ENCODE data around the gene TIMP3.
"Not testable (repeated sequence)": the region's sequence is repeated elsewhere in the genome, so short reads cannot be mapped to it uniquely, and the experiment has no call there.

Gene TIMP3

GRCh38 chr22:32801537-32802236, at the start of gene TIMP3:
Gene TIMP3 (plus strand): TSS chr22:32801705. CDS start chr22:32802002, 297 bp downstream.
- no peak for DNase-seq (ENCODE audit: low read depth in 1 of 2, low spot score in 1 of 2)

DNA sequence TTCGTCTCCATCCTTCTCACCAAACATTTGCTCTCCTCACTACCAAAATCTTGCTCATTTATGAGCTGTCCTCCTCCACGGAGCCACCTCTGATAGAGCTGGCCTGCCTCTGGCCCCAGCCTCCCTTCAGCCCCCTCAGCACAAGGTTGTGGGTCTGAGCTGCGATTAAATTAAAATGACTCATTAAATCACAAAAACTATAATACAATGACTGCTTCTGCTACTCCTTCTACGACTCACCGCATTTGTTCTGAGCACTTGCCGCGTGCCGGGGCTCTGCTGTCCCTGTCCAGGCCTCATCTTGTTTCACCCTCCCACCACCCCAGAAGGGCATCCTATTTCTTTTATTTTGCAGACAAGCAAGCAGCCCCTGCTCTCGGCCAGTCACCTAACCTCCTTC, 49.2 kb upstream of the TIMP3 start:
- no peak for DNase-seq (ENCODE audit: low read depth in 1 of 2, low spot score in 1 of 2)

DNA sequence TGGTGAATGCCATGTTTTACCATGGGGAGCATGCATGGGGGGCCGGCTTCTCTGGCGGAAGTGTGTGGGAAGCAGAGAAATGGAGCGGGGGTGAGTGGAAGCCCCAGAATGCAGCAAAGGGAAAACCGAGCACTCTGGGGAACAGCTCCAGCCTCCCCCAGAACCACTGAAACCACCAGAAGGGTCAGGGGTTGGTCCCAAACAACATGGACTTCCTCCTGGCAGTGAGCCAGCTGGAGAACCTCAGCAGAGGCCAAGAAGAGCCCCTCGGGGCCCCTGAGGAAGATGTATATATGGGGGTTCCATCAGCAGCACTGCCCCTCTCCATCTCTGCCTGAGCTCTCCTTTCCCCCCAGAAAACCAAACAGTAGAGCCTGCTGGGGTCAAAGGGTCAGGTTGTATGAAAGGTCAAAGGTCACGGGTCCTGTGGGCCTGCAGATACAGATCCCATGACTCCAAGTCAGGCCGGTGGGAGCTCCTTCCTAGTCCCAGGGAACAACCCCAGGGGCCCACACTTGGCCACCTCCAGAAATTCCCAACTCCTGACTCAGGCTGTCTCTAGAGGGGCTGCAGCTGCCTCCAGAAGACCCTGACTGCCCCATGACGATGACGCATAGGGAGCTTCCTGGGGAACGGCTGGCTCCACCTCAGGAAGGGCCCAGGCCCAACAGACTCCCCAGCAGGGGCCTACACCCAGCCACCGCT, 48.5 kb upstream of the TIMP3 start:
- DNase-seq (ENCODE audit: low read depth in 1 of 2, low spot score in 1 of 2) = no peak

GRCh38 chr22:32753591-32753990, 47.9 kb upstream of the TIMP3 start:
- no peak for DNase-seq (ENCODE audit: low read depth in 1 of 2, low spot score in 1 of 2)

GRCh38 chr22:32754413-32755041, 47.0 kb upstream of the TIMP3 start:
- DNase-seq (ENCODE audit: low read depth in 1 of 2, low spot score in 1 of 2) = no peak

DNA sequence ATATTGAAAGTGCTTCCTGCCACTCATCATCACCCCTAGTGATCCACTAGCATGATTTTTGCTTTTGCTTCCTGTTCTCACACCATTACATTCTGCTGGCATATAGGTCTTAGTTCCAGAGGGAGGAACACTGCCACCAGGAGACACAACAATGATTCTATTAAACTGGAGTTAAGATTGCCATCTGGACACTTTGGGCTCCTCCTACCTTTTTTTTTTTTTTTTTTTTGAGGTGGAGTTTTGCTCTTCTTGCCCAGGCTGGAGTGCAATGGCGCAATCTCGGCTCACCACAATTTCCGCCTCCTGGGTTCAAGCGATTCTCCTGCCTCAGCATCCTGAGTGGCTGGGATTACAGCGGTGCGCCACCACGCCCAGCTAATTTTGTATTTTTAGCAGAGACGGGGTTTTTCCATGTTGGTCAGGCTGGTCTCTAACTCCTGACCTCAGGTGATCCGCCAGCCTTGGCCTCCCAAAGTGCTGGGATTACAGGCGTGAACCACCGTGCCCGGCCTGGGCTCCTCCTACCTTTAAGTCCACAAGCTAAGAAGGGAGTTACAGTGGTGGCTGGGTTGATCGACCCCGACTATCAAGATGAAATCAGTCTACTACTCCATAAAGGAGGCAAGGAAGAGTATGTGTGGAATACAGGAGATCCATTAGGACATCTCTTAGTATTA, 44.3 kb upstream of the TIMP3 start:
- DNase-seq (ENCODE audit: low read depth in 1 of 2, low spot score in 1 of 2) = not testable (repeated sequence)

- DNase-seq (ENCODE audit: low read depth in 1 of 2, low spot score in 1 of 2) = no peak
Observed at GRCh38 chr22:32758866-32759385, 42.6 kb upstream of the TIMP3 start.

GRCh38 chr22:32760396-32760795, 41.1 kb upstream of the TIMP3 start:
- no peak for DNase-seq (ENCODE audit: low read depth in 1 of 2, low spot score in 1 of 2)

DNA sequence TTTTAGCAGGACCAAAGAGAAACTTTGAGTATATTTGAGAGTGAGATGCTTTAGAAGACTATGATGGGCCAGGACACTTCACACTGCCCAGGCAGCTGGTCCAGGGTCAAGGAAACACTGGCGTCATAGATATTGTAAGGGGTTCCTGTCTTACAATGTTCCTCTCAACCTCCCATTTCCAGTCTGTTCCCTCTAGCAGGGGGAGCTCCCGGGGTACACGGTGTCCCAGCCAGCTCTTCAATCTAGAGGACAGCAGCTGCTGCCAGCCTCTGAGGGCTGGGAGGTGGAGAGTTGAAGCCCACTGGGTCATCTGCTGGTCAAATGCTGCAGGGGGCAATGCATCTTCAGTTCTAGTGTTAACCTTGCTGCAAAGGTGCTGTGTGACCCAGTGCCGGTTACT, 40.7 kb upstream of the TIMP3 start:
- DNase-seq (ENCODE audit: low read depth in 1 of 2, low spot score in 1 of 2) = no peak

DNA sequence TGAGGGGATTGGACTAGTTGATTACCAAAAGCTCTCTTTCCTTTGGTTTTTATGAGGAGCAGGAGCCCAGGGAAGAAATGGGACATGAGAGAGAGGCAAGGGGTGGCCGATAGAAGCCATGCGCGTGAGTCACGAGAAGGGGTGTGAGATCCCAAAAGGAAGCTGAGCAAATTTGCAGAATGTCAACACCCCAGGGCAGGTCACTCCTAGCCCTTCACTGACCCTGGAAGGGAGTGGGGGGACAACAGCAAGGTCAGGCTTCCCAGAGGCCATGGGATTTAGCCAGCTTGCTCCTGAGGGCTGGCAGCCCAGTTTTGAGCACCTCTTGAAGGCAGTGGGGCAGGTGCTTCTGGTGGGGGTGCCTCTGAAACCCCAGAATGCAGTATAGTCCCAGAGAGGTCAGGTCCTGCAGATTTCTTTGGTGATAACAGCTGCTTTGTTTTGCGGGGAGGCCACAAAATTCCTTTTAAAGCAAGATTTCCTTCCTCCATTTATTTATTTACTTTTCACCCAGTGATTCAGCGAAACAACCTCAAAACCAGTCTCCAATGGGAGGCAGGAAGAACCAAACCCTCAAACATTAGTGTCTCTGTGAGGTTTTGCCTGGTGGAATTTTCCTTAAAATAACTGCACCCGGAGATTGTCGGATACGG, 40.1 kb upstream of the TIMP3 start:
- no peak for DNase-seq (ENCODE audit: low read depth in 1 of 2, low spot score in 1 of 2)

DNA sequence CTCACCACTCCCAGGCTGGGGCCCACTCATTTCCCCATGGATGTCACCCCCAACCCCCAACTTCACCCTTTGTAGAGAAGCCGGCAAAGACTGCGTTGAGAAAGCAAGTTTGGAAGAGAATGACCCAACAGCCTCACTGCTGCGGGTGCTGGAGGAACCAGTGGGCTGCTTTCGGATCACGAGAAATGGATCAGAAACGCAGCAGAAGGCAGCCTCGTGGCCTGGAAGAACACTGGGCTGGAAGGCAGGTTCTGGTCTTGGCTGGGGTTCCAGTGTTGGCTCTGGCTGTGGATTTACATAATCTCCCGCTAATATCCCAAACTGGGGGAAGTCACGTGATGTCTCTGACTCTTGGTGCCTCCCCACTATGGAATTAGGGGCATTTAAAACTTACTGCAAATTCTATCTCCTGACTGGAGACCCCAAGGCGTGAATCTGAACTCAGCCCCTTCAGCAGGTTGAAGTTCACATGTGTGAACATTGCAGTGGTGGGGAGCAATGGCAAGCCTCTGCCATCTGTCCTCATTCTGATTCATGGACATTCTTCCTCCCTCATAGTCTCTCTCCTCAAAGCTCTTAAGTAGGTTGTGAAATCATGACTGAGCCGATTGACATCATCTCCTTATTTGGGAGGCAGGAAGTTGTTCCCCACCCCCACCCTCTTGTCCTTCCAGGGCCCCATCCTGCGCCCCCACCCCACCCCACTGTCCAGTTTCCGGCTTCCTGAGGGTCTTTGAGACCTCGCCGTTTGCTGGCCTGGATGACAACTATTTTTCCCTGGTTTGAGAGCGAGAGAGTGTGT, 37.0 kb upstream of the TIMP3 start:
- no peak for DNase-seq (ENCODE audit: low read depth in 1 of 2, low spot score in 1 of 2)

DNA sequence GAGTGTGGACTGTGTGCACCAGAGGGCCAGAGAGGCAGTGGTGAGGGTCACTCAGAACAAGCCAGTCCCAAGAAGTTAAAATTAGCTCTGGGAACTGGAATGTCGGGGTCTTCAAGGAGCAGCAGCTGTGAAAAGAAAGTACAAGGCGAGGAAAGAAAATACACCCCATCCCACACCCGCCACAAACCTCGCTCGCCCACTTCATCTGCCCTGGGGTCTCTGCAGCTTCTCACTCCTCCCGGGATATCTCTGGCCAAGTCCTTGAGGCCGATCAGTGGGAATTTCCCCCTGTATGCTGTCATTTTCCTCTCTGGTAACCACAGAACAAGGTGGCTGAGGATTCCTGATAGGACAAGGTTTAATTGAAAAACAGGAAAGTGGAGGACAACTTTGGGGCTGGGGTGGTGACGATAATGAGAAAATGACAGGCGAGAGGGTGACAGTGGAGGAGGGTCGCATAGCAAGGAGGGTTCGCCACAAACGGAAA, 36.3 kb upstream of the TIMP3 start:
- DNase-seq (ENCODE audit: low read depth in 1 of 2, low spot score in 1 of 2) = no peak

DNA sequence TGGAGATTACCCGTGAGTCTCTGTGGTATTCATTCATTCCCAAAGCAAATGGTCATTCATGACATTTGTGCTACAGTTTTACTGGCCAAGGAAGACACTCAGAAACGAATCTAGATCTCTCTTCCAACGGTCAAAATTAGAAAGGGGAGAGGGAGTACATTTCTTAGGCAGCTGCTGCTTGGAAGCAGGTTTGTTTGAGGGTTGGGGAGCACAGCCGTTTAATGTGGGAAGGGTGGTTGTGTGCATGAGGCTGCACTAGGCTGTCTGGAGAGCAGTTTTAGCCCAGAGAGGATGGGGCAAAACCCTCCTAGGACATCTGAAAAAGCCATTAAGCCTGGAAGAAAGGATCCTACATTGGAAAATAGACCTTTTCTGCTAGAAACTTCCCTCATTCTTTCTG, 29.7 kb upstream of the TIMP3 start:
- DNase-seq (ENCODE audit: low read depth in 1 of 2, low spot score in 1 of 2) = no peak

- DNase-seq (ENCODE audit: low read depth in 1 of 2, low spot score in 1 of 2) = no peak
Observed at GRCh38 chr22:32775957-32776356, 25.5 kb upstream of the TIMP3 start.

DNA sequence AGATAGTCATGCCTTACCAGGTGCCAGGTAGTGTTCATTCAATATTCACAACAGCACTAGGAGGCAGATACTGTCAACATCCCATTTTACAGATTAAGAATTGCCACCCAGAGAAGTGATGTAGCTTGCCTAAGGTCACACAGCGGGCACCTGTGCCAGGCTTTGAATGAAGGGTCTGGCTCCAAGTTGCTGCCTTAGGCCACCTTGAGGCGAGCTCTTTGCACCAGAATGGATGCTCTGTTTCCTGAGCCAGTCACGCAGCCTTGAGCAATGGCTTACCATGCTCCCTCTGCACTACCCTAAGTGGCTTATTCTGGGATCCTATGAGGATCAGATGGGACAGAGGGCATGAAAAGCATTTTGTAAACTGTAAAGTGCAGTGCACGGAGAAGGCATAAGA, 25.1 kb upstream of the TIMP3 start:
- no peak for DNase-seq (ENCODE audit: low read depth in 1 of 2, low spot score in 1 of 2)

DNA sequence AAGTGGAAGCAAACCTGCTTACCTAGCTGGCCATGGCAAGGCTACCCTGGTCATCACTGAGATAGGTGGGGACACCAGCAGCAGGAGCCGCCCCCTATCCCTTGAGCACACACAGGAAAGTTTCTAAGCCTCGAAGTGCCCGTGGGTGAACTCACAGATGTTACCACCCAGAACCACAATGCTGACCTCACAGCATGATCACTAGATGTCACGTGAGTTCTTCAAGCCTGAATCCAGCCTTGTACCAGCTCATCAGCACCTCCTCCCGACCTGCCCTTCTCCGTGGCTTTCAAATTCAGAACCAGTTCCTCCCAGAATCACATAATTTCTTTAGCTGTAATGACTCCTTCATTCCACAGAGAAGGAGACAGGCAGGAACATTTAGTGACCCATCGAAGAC, 24.7 kb upstream of the TIMP3 start:
- no peak for DNase-seq (ENCODE audit: low read depth in 1 of 2, low spot score in 1 of 2)

- no peak for DNase-seq (ENCODE audit: low read depth in 1 of 2, low spot score in 1 of 2)
Observed at GRCh38 chr22:32777987-32778386, 23.5 kb upstream of the TIMP3 start.

DNA sequence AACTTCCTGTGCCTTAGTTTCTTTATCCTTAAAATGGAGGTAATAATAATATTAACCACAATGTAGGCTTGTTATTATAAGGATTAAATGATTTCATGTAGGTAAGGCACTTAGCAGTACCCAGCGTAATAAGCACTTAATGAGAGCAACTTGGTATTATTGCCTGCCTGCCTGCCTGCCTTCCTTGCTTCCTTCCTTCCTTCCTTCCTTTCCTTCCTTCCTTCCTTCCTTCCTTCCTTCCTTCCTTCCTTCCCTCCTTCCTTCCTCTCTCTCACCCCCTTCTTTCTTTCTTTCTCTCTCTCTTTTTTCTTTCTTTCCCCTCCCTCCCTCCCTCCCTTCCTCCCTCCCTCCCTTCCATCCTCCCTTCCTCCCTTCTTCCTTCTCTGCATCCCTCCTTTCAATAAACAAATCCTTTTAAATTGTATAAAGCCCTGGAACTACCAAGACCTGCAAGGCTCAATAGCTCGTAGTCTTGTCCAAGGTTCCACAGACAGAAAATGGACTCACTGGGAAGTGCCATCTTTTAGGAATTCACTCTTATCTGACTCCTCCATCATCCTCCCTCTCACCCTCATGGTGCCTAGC, 20.7 kb upstream of the TIMP3 start:
- DNase-seq (ENCODE audit: low read depth in 1 of 2, low spot score in 1 of 2) = no peak

DNA sequence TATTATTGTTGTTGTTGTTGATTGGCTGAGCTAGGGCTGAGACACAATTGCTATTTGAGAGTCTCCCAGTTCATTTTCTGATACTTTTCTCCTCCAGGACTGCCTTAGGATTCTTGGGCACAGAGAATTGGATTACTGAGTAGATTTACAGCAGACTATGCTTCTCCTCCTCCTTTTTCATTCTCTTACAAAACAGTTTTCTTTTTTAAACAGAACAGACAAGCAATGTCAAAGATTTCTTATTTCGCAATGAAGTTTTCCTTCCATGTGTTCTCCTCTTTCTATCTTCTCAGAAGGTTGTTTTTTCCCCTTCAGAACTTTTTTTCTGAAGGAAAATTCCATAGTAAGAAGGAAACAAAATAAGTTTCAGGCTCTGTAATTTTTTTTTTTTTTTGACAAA, 19.8 kb upstream of the TIMP3 start:
- no peak for DNase-seq (ENCODE audit: low read depth in 1 of 2, low spot score in 1 of 2)
